Ascending aorta (tissue), 2 donors: ENCODE measurements around the gene BCL7A. TPM values are rescaled to one million over a fixed set of nuclear protein-coding genes. Genes with fewer than 3 reads are reported as not detected.
A peak's percentile ranks its signal among the peaks of the same experiment; 100 is the strongest.

ENCODE experiments used
- DNase-seq, 2 donors: peaks; one replicate each; pipeline ENCODE4 v3.0.0-alpha.2; 2019; ENCODE audit warnings: low spot score in 2 of 2
- H3K27ac ChIP-seq, 2 donors: fragments of 200-600 bp; sonication (generic); one replicate each; pipeline ENCODE4 v1.5.1; 2016 to 2017; ENCODE audit warnings: mild to moderate bottlenecking in 1 of 2
- H3K27me3 ChIP-seq: fragments of 200-600 bp; sonication (generic); one replicate; pipeline ENCODE4 v1.5.1; 2017
- H3K36me3 ChIP-seq, 2 donors: fragments of 200-600 bp; sonication (generic); one replicate each; pipeline ENCODE4 v1.5.1; 2016
- H3K4me1 ChIP-seq, 2 donors: fragments of 200-600 bp; sonication (generic); one replicate each; pipeline ENCODE4 v1.5.1; 2016 to 2017; ENCODE audit warnings: mild to moderate bottlenecking in 1 of 2
- H3K4me3 ChIP-seq, 2 donors: fragments of 200-600 bp; sonication (generic); one replicate each; pipeline ENCODE4 v1.5.1; 2016 to 2017; ENCODE audit warnings: mild to moderate bottlenecking in 1 of 2
- H3K9me3 ChIP-seq, 2 donors: fragments of 200-600 bp; sonication (generic); one replicate each; pipeline ENCODE4 v1.5.1; 2016
- CTCF ChIP-seq, 3 experiments: fragments of 200-600 bp in 2 of 3; fragments of 450-650 bp in 1 of 3; sonication (generic) in 2 of 3; IDR thresholded peaks; one replicate each; pipeline ENCODE4 v1.5.1; 2016 to 2019; ENCODE audit warnings: antibody characterized with exemption in 3 of 3, mild to moderate bottlenecking in 1 of 3, moderate library complexity in 1 of 3
- intact Hi-C: fragments of 100-400 bp; cut with DNase I; formaldehyde crosslinking; loops from one replicate; pipeline ENCODE4 v1.15.1; 2023
- total RNA-seq: library from RNA; depleted of rRNA; stranded (reverse); fragments of >200 nt; gene quantifications from one replicate; pipeline ENCODE4 v1.1.0, GENCODE V29; 2016

Gene BCL7A
- total RNA-seq, 1 donor from 2014 or later, result 3.2 TPM

GRCh38 chr12:121996050-121996944, 25.4 kb upstream of the BCL7A start:
- DNase-seq, result no peak
- Histone ChIP-seq H3K4me3 (no peak overlapping the region), H3K27ac (no peak overlapping the region), H3K4me1 (peaks cover 0 to 6% of the 10 kb centered on the region in 2 donors), H3K9me3 (no peaks in the 10 kb centered on the region), H3K36me3 (no peaks in the 10 kb centered on the region), H3K27me3 (no peaks in the 10 kb centered on the region)
- TF ChIP-seq CTCF (IDR thresholded peaks at IDR 0.05), result no peak
- intact Hi-C loops, result no loop called here

- Histone ChIP-seq H3K4me3 (no peak overlapping the region), H3K27ac (no peak overlapping the region), H3K36me3 (no peaks in the 10 kb centered on the region), H3K4me1 (peaks cover 0 to 6% of the 10 kb centered on the region in 2 donors), H3K27me3 (no peaks in the 10 kb centered on the region), H3K9me3 (no peaks in the 10 kb centered on the region)
- DNase-seq, result no peak
- no peak for TF ChIP-seq CTCF (IDR thresholded peaks at IDR 0.05)
- intact Hi-C loops, result no loop called here
Observed at GRCh38 chr12:121996945-121997612, 24.6 kb upstream of the BCL7A start.

- Histone ChIP-seq H3K4me3 (no peak overlapping the region), H3K36me3 (no peaks in the 10 kb centered on the region), H3K9me3 (no peaks in the 10 kb centered on the region), H3K4me1 (peaks cover 14 to 22% of the 10 kb centered on the region in 2 donors), H3K27me3 (no peaks in the 10 kb centered on the region), H3K27ac (no peak overlapping the region)
- TF ChIP-seq CTCF (IDR thresholded peaks at IDR 0.05), result no peak
- intact Hi-C loops, result loop anchor here (5.0 kb wide), 1 partner anchor 84 kb away; the partner anchor contains the start of gene CFAP251
- no peak for DNase-seq
Observed at GRCh38 chr12:122001466-122002209, 20.0 kb upstream of the BCL7A start.

GRCh38 chr12:122003651-122004611, 17.8 kb upstream of the BCL7A start:
- Histone ChIP-seq H3K27ac (peak overlapping the region; percentile 85 to 86), H3K27me3 (no peaks in the 10 kb centered on the region), H3K36me3 (no peaks in the 10 kb centered on the region), H3K4me1 (peaks cover 14 to 20% of the 10 kb centered on the region in 2 donors), H3K4me3 (peak overlapping the region in 1 of 2 donors; percentile 33), H3K9me3 (no peaks in the 10 kb centered on the region)
- no peak for TF ChIP-seq CTCF (IDR thresholded peaks at IDR 0.05)
- intact Hi-C loops, result loop anchor here (5.0 kb wide), 1 partner anchor 87 kb away; the partner anchor contains the start of gene CFAP251
- DNase-seq, result no peak
